DOHH2 (cell line): Measurements from ENCODE around the gene SLC2A13.

Source experiments
- H3F3A ChIP-seq: fragments of 200-600 bp; sonication (generic), shearing (Covaris generic); 2 replicates; pipeline ENCODE4 v1.6.0; 2016; ENCODE audit warnings: antibody characterized with exemption, mild to moderate bottlenecking; ENCODE audit not compliant: control insufficient read depth, insufficient read depth
- H3K27ac ChIP-seq: fragments of 200-600 bp; sonication (generic); 2 replicates; pipeline ENCODE4 v1.5.1; 2014; ENCODE audit warnings: low read depth, mild to moderate bottlenecking, low read length, moderate library complexity
- H3K27me3 ChIP-seq: fragments of 200-600 bp; sonication (generic); 2 replicates; pipeline ENCODE4 v1.6.1; 2014; ENCODE audit warnings: mild to moderate bottlenecking, low read length, mixed read lengths; ENCODE audit not compliant: control insufficient read depth
- H3K36me3 ChIP-seq: fragments of 200-600 bp; sonication (generic); 2 replicates; pipeline ENCODE4 v1.6.1; 2014; ENCODE audit warnings: mild to moderate bottlenecking, low read length, moderate library complexity, mixed read lengths; ENCODE audit not compliant: control insufficient read depth
- H3K4me1 ChIP-seq: fragments of 200-600 bp; sonication (generic); 2 replicates; pipeline ENCODE4 v1.6.1; 2014; ENCODE audit warnings: mild to moderate bottlenecking, low read length, mixed read lengths; ENCODE audit not compliant: control insufficient read depth
- H3K4me2 ChIP-seq: fragments of 200-600 bp; sonication (generic); 2 replicates; pipeline ENCODE4 v1.6.0; 2014; ENCODE audit warnings: mild to moderate bottlenecking, low read length, moderate library complexity
- H3K4me3 ChIP-seq: fragments of 200-600 bp; sonication (generic); 2 replicates; pipeline ENCODE4 v1.5.1; 2014; ENCODE audit warnings: mild to moderate bottlenecking, low read length, mixed read lengths
- H3K79me2 ChIP-seq: fragments of 200-600 bp; sonication (generic); 2 replicates; pipeline ENCODE4 v1.6.1; 2014; ENCODE audit warnings: mild to moderate bottlenecking, low read length, mixed read lengths; ENCODE audit not compliant: control insufficient read depth
- H3K9me2 ChIP-seq: fragments of 200-600 bp; sonication (generic); replicated peaks from 2 replicates; pipeline ENCODE4 v1.6.1; 2014; ENCODE audit warnings: mild to moderate bottlenecking, low read length, mixed read lengths; ENCODE audit not compliant: control insufficient read depth
- H3K9me3 ChIP-seq: fragments of 200-600 bp; sonication (generic); 2 replicates; pipeline ENCODE4 v1.6.1; 2014; ENCODE audit warnings: antibody characterized with exemption, low read length, mixed read lengths; ENCODE audit not compliant: control insufficient read depth, insufficient read depth
- H4K20me1 ChIP-seq: fragments of 200-600 bp; sonication (generic); 2 replicates; pipeline ENCODE4 v1.6.0; 2014; ENCODE audit warnings: low read depth, mild to moderate bottlenecking, antibody characterized with exemption, low read length, moderate library complexity; ENCODE audit not compliant: control insufficient read depth, insufficient read depth
- CTCF ChIP-seq: fragments of 200-600 bp; sonication (generic); IDR thresholded peaks from one replicate; pipeline ENCODE4 v1.5.1; 2014; ENCODE audit warnings: antibody characterized with exemption, mild to moderate bottlenecking, low read depth, low read length; ENCODE audit not compliant: poor library complexity, severe bottlenecking
- EZH2phosphoT487 ChIP-seq: fragments of 200-600 bp; sonication (generic); IDR thresholded peaks from 2 replicates; pipeline ENCODE4 v1.6.1; 2017; ENCODE audit warnings: borderline replicate concordance, mild to moderate bottlenecking, antibody characterized with exemption, low read length, moderate library complexity, mixed read lengths

The SLC2A13 gene

GRCh38 chr12:40145896-40146295, 40.0 kb upstream of the SLC2A13 start:
- H3K9me3 ChIP-seq: no peaks in the 10 kb centered on the region
- H3K27me3 ChIP-seq: no peaks in the 10 kb centered on the region; the same call in 1 of the 2 replicates
- H3K36me3 ChIP-seq: no peaks in the 10 kb centered on the region
- H3K9me2 ChIP-seq: no peaks in the 10 kb centered on the region
- H3K4me2 ChIP-seq: no peak overlapping the region
- H3F3A ChIP-seq: peaks cover 2% of the 10 kb centered on the region; the same call in 1 of the 2 replicates
- H3K27ac ChIP-seq: no peak overlapping the region
- no peaks in the 10 kb centered on the region for H4K20me1 ChIP-seq
- no peak overlapping the region for H3K4me3 ChIP-seq
- H3K79me2 ChIP-seq: no peaks in the 10 kb centered on the region
- H3K4me1 ChIP-seq: no peaks in the 10 kb centered on the region
- TF ChIP-seq CTCF (no peak), EZH2phosphoT487 (no peak)

GRCh38 chr12:40144023-40144422, 38.1 kb upstream of the SLC2A13 start:
- H3K9me2 ChIP-seq: no peaks in the 10 kb centered on the region
- no peak overlapping the region for H3K27ac ChIP-seq
- TF ChIP-seq EZH2phosphoT487 (no peak), CTCF (no peak)
- H3K4me3 ChIP-seq: no peak overlapping the region
- no peaks in the 10 kb centered on the region for H3K4me1 ChIP-seq
- no peaks in the 10 kb centered on the region for H3K36me3 ChIP-seq
- H3K9me3 ChIP-seq: no peaks in the 10 kb centered on the region
- no peak overlapping the region for H3K4me2 ChIP-seq
- peaks cover 2% of the 10 kb centered on the region; the same call in 1 of the 2 replicates for H3F3A ChIP-seq
- no peaks in the 10 kb centered on the region for H3K79me2 ChIP-seq
- H3K27me3 ChIP-seq: no peaks in the 10 kb centered on the region
- H4K20me1 ChIP-seq: no peaks in the 10 kb centered on the region

- TF ChIP-seq CTCF (no peak), EZH2phosphoT487 (no peak)
- no peaks in the 10 kb centered on the region for H3K36me3 ChIP-seq
- no peaks in the 10 kb centered on the region for H4K20me1 ChIP-seq
- no peaks in the 10 kb centered on the region for H3K9me3 ChIP-seq
- no peaks in the 10 kb centered on the region for H3K9me2 ChIP-seq
- H3K27me3 ChIP-seq: no peaks in the 10 kb centered on the region
- no peak overlapping the region for H3K27ac ChIP-seq
- no peak overlapping the region for H3K4me3 ChIP-seq
- no peaks in the 10 kb centered on the region for H3K79me2 ChIP-seq
- H3K4me2 ChIP-seq: no peak overlapping the region
- H3K4me1 ChIP-seq: peaks cover 10% of the 10 kb centered on the region
- peaks cover 2% of the 10 kb centered on the region; the same call in 1 of the 2 replicates for H3F3A ChIP-seq
These were observed 36.3 kb upstream of the SLC2A13 start for GRCh38 chr12:40142001-40142744.
